OCI-LY1 (cell line): ENCODE results near the gene HLA-F.

Source experiments
- CTCF ChIP-seq: fragments of 200-600 bp; sonication (generic), shearing (Covaris generic); IDR thresholded peaks from 2 replicates; pipeline ENCODE4 v1.5.1; 2017; ENCODE audit warnings: mild to moderate bottlenecking, antibody characterized with exemption, low read length, moderate library complexity, mixed read lengths
- EZH2 ChIP-seq: fragments of 200-600 bp; sonication (generic), shearing (Covaris generic); IDR thresholded peaks from 2 replicates; pipeline ENCODE4 v1.8.0; 2017; ENCODE audit warnings: borderline replicate concordance, mixed run types, mild to moderate bottlenecking, antibody characterized with exemption, low read length, moderate library complexity, mixed read lengths

DNA sequence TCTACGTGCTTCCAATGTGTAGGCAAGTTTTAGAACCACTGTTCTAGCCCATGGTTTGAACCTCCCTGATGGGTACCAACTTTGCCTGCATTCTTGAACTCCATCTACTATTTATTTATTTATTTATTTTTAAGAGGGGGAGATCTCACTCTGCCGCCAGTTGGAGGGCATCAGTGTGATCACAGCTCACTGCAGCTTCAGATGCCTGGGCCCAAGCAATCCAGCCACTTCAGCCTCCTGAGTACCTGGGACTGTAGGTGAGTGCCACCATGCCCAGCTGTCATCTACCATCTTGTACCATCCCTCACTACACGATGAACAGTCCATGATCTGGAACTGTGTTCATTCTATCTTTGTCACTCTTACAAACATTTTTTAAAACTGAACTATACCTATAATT is 28.2 kb downstream of the HLA-F start:
- TF ChIP-seq CTCF = no peak
- TF ChIP-seq EZH2 = no peak
